ENCODE data around the gene HJURP.

- no peak for TF ChIP-seq ZFP3 (CRISPR knock-in tag; IDR thresholded peaks at IDR 0.05)
- TF ChIP-seq PATZ1 (CRISPR knock-in tag; IDR thresholded peaks at IDR 0.05; ENCODE audit: borderline replicate concordance): no peak
- no peak for TF ChIP-seq ZNF565 (CRISPR knock-in tag; conservative IDR thresholded peaks at IDR 0.05; ENCODE audit: low read depth)
- no peak for TF ChIP-seq GLIS3 (CRISPR knock-in tag; IDR thresholded peaks at IDR 0.05)
- no peak for TF ChIP-seq POU6F1 (CRISPR knock-in tag; IDR thresholded peaks at IDR 0.05; ENCODE audit: borderline replicate concordance, low read depth)
- no peak for TF ChIP-seq PPARA (CRISPR knock-in tag; IDR thresholded peaks at IDR 0.05; ENCODE audit: borderline replicate concordance)
Observed at GRCh38 chr2:233811732-233812131, 42.6 kb downstream of the HJURP start.

All from SK-N-SH treated with all-trans-retinoic acid at 6 μM for 48 hours (cell line).